Spleen (tissue), 7 donors: ENCODE measurements around the gene ST6GALNAC2.
"Not testable (repeated sequence)": the region's sequence is repeated elsewhere in the genome, so short reads cannot be mapped to it uniquely, and the experiment has no call there.

Experiments
- POLR2A ChIP-seq, 3 donors: fragments of 450-650 bp; IDR thresholded peaks; one replicate each; pipeline ENCODE4 v1.5.1; 2017; ENCODE audit warnings: antibody characterized with exemption in 3 of 3, mild to moderate bottlenecking in 1 of 3
- TF ChIP-seq, protein P1 (sequence below), 11 experiments: fragments of 200-600 bp in 7 of 11; fragments of 450-650 bp in 4 of 11; sonication (generic) in 4 of 11; IDR thresholded peaks in 8 of 11; conservative IDR thresholded peaks in 3 of 11; 1 replicate in 7 of 11; 2 replicates in 4 of 11; pipeline versions ENCODE4 v1.4.0 to v1.8.0; 2016 to 2021; ENCODE audit warnings: antibody characterized with exemption in 11 of 11, inconsistent platforms in 4 of 11, mild to moderate bottlenecking in 1 of 11
- donor health status: DM: no; HTN: no; CAD: no; lungs with moderate emphysema.
- donor health status: DM: no; HTN: no; CAD: no.
- donor health status: DM: no; HTN: no; CAD: no.

DNA sequence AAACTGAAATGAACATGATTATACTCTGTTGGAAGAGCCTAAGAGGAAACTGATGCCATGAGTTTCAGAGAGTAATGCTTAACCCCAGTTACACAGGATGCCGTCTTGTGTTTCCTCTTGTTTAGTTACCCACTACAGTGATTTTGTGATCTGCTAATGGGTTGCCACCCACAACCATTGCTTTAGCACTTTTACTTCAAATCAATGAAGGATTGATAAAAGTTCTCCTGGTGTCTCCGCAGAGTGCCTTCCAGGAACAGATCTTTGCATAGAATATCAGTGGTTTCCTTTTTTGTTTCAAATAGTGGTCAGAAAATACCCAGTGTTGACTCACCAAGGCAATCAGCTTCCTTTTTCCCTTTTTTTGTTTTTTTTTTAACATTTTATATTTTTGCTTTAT, 22.3 kb downstream of the ST6GALNAC2 start:
- TF ChIP-seq, protein P1, sequence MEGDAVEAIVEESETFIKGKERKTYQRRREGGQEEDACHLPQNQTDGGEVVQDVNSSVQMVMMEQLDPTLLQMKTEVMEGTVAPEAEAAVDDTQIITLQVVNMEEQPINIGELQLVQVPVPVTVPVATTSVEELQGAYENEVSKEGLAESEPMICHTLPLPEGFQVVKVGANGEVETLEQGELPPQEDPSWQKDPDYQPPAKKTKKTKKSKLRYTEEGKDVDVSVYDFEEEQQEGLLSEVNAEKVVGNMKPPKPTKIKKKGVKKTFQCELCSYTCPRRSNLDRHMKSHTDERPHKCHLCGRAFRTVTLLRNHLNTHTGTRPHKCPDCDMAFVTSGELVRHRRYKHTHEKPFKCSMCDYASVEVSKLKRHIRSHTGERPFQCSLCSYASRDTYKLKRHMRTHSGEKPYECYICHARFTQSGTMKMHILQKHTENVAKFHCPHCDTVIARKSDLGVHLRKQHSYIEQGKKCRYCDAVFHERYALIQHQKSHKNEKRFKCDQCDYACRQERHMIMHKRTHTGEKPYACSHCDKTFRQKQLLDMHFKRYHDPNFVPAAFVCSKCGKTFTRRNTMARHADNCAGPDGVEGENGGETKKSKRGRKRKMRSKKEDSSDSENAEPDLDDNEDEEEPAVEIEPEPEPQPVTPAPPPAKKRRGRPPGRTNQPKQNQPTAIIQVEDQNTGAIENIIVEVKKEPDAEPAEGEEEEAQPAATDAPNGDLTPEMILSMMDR (IDR thresholded peaks at IDR 0.05 in 8 of 11, conservative IDR thresholded peaks at IDR 0.05 in 3 of 11) = not testable (repeated sequence)
- TF ChIP-seq POLR2A (IDR thresholded peaks at IDR 0.05) = not testable (repeated sequence)
